Uterus (tissue), 4 donors: ENCODE data around the gene GIT1. TPM values are rescaled to one million over a fixed set of nuclear protein-coding genes. Genes with fewer than 3 reads are reported as not detected.

Source experiments
- DNase-seq, 2 donors: peaks; one replicate each; pipeline ENCODE4 v3.0.0-alpha.2; 2019 to 2020
- H3K27ac ChIP-seq, 2 donors: fragments of 200-600 bp; sonication (generic); 1 replicate in 1 of 2; 2 replicates in 1 of 2; pipeline ENCODE4 v1.5.1; 2016 to 2018
- H3K27me3 ChIP-seq, 2 donors: fragments of 200-600 bp; sonication (generic); one replicate each; pipeline ENCODE4 v1.5.1; 2018 to 2019; ENCODE audit warnings: control low read depth in 1 of 2
- H3K36me3 ChIP-seq, 2 donors: fragments of 200-600 bp; sonication (generic); one replicate each; pipeline ENCODE4 v1.5.1; 2019; ENCODE audit warnings: control low read depth in 1 of 2
- H3K4me1 ChIP-seq, 2 donors: fragments of 200-600 bp; sonication (generic); one replicate each; pipeline ENCODE4 v1.5.1; 2018 to 2019; ENCODE audit warnings: control low read depth in 1 of 2
- H3K4me3 ChIP-seq, 2 donors: fragments of 200-600 bp; sonication (generic); 1 replicate in 1 of 2; 2 replicates in 1 of 2; pipeline ENCODE4 v1.5.1; 2018 to 2019; ENCODE audit warnings: mild to moderate bottlenecking in 1 of 2
- H3K9me3 ChIP-seq, 2 donors: fragments of 200-600 bp; sonication (generic); one replicate each; pipeline ENCODE4 v1.5.1; 2019; ENCODE audit warnings: control low read depth in 1 of 2
- POLR2A ChIP-seq, 2 donors: fragments of 450-650 bp; IDR thresholded peaks; one replicate each; pipeline ENCODE4 v1.6.1; 2016; ENCODE audit warnings: antibody characterized with exemption in 2 of 2, mild to moderate bottlenecking in 1 of 2, moderate library complexity in 1 of 2
- intact Hi-C: fragments of 100-400 bp; cut with DNase I; formaldehyde crosslinking; loops from one replicate; pipeline ENCODE4 v1.15.1; 2023; ENCODE audit warnings: low total_unique reads
- total RNA-seq, 4 donors: library from RNA; depleted of rRNA in 3 of 4; stranded (reverse); fragments of >200 nt in 3 of 4; gene quantifications; one replicate each; pipeline versions ENCODE4 v1.1.0 to v1.2.4, GENCODE V29; 2014 to 2023
- TF ChIP-seq, protein P1 (sequence below), 4 experiments: fragments of 200-600 bp in 2 of 4; fragments of 450-650 bp in 2 of 4; sonication (generic) in 2 of 4; IDR thresholded peaks; one replicate each; pipeline ENCODE4 v1.5.1; 2016 to 2019; ENCODE audit warnings: antibody characterized with exemption in 4 of 4, mild to moderate bottlenecking in 2 of 4, moderate library complexity in 1 of 4
- donor health status: DM: yes; HTN: yes; CAD: no.

Gene GIT1
- total RNA-seq, 4 donors from 2014 or later, result 13.1 to 75.0 (median 22.9) TPM

DNA sequence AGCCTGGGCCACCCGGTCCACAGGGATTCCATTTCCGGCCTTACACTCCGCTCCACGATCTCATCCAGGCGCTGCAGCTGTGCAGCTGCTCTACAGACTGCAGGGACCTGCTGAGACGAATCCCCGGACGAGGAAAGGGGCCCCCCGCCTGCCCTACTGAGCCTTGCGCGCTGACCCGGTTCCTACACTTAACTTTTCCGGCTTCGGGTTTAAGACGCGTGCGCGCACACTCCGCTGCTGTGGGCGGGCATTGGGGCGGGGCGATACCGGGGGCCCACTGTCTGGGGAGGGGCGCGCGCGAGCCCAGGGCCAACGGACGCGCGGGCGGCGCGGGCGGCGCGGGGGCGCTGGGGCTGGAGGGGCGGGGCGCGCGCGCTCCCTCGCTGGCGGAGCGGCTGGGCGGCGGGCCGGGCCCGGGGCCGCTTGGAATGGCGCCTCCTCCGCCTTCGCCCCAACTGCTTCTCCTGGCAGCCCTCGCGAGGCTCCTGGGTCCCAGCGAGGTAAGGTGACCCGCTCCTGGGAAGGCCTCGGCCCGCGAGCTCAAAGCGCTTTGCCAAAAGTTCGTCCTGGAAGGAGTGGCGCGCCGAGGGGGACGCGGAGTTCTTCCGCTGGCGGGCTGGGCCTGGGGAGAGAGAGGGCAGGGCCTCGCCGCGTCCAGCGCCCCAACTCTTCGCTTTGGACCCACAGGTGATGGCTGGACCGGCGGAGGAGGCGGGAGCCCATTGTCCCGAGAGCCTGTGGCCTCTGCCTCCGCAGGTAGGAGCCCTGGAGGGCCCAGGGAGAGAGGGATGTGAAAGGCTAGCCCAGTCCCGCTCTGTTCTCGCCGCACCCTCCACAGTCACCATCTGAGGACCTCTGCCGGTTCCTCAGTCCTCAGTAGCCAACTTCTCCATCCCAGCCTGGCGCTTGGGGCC is 20.9 kb downstream of the GIT1 start, which contains the start of gene TP53I13:
TSS of gene TP53I13 (plus strand) at position 371 of the 914 bp plus-strand sequence. CDS start at position 429, 58 bp downstream.
- TF ChIP-seq, protein P1, sequence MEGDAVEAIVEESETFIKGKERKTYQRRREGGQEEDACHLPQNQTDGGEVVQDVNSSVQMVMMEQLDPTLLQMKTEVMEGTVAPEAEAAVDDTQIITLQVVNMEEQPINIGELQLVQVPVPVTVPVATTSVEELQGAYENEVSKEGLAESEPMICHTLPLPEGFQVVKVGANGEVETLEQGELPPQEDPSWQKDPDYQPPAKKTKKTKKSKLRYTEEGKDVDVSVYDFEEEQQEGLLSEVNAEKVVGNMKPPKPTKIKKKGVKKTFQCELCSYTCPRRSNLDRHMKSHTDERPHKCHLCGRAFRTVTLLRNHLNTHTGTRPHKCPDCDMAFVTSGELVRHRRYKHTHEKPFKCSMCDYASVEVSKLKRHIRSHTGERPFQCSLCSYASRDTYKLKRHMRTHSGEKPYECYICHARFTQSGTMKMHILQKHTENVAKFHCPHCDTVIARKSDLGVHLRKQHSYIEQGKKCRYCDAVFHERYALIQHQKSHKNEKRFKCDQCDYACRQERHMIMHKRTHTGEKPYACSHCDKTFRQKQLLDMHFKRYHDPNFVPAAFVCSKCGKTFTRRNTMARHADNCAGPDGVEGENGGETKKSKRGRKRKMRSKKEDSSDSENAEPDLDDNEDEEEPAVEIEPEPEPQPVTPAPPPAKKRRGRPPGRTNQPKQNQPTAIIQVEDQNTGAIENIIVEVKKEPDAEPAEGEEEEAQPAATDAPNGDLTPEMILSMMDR (IDR thresholded peaks at IDR 0.05), result no peak
- TF ChIP-seq POLR2A (IDR thresholded peaks at IDR 0.05), result peak; percentile 63 to 78
- Histone ChIP-seq H3K27ac (peak within 1 kb of the TSS; percentile 88 to 91), H3K4me1 (peaks cover 4 to 18% of the 10 kb centered on the region in 2 donors), H3K4me3 (peak within 1 kb of the TSS; percentile 71 to 85), H3K27me3 (no peaks in the 10 kb centered on the region), H3K36me3 (no peaks in the 10 kb centered on the region), H3K9me3 (no peaks in the 10 kb centered on the region)
- intact Hi-C loops, result no loop called here
- peak; percentile 87 to 90 for DNase-seq

DNA sequence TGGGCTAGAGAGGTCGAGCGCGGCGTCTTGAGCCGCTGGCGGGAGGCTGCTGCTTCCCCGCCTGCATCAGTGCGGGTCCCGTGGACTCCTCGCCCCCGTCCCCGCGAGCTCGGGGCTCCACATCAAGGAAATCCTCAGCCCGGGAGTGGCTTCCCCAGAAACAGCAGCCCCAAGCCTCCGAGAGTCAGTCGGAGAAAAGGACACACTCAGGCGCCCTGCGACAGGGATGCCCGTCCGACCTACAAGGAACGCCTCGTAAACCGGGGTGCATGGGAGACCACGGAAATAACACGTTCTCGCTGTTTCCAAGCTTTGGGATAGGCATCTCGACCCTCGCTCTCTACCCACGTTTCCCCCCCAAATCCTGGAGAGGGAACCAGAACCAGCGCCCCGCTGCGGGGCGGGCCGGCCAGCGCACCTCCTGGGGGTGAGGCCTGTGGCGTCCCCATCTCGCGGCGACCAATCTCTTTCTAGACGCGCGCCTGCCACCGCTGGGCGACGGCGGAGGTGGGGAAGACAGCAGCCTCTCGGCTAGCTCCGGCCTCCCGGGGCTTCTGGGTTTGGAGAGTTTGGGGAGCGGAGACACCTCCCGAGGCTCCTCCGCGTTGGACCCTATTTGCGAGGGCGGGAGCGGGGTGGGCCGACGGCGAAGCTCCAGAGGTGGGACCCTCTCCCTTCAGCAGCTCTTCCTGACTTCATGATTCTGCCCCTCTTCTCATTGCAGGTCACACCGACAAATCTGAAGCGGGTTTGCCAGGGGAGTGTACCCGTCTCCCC is 21.7 kb downstream of the GIT1 start:
- TF ChIP-seq, protein P1 (IDR thresholded peaks at IDR 0.05), result peak in 2 of 4 experiments; percentile 33 to 57
- TF ChIP-seq POLR2A (IDR thresholded peaks at IDR 0.05), result no peak
- Histone ChIP-seq H3K4me1 (peaks cover 4 to 13% of the 10 kb centered on the region in 2 donors), H3K9me3 (no peaks in the 10 kb centered on the region), H3K27me3 (no peaks in the 10 kb centered on the region), H3K27ac (peak overlapping the region; percentile 88 to 91), H3K4me3 (peak overlapping the region; percentile 71 to 85), H3K36me3 (no peaks in the 10 kb centered on the region)
- peak; percentile 51 to 61 for DNase-seq
- intact Hi-C loops, result no loop called here

DNA sequence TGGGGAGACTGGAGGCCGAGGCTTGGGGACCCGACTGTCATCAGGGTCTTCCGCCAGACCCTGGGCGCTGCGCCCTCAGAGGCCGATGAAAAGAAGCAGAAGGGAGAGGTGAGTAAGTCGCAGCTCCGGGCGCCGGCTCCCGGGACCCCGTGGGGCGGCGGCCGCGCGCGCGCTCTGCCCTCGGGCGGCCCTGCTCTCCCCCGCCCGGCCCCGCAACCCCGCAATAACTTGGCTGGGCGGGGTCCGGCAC is 22.2 kb downstream of the GIT1 start:
- peaks cover 4 to 8% of the 10 kb centered on the region in 2 donors for H3K4me1 ChIP-seq
- H3K27me3 ChIP-seq, result no peaks in the 10 kb centered on the region
- H3K4me3 ChIP-seq, result peak overlapping the region; percentile 71 to 85
- no peaks in the 10 kb centered on the region for H3K9me3 ChIP-seq
- no peaks in the 10 kb centered on the region for H3K36me3 ChIP-seq
- no peak for DNase-seq
- intact Hi-C loops, result no loop called here
- TF ChIP-seq POLR2A (IDR thresholded peaks at IDR 0.05), result no peak
- H3K27ac ChIP-seq, result peak overlapping the region; percentile 88 to 91

DNA sequence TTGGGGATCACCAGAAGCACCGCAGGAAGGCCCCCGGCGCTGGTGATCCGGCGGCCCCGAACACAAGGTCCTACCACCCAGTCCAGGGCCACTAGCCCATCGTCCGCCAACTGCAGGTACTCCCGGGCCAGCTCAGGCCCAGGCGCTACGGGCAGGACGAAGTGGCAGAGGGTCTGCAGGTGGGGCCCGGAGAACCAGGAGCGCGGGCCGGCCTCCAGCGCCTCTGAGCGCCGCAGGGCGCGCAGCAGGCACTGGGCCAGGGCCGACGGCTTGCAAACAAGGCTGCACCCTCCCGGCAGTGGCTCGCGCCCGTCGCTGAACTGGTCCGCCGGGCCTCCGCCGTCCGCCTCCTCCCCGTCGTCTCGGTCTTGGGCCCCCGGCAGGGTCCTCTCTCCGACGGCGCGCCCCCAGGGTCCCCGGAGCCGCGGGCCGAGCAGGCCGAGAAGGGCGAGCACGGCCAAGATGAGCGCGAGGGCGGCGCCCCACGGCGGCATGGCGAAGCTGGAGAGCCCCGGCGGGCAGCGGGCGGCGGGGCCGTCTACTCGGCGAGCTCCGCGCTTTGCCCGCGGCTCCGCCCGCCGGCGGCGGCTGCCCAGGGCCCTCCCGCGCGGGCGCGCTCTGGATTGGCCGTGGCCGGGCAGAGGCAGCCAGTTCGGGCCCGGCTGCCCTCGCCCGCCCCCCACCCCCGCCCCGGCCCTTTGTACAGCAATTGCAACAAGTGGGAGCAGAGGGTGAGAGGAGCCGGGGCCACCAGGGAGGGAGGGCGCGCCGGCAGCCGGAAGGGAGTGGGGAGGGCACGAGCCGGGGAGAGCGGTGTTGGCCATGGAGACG is 22.8 kb downstream of the GIT1 start, which contains the start of gene ABHD15:
TSS of gene ABHD15 (minus strand) at position 565 of the 831 bp plus-strand sequence. CDS start at position 494, 71 bp downstream.
- H3K4me1 ChIP-seq, result peaks cover 0 to 5% of the 10 kb centered on the region in 2 donors
- peak within 1 kb of the TSS; percentile 88 to 91 for H3K27ac ChIP-seq
- intact Hi-C loops, result no loop called here
- H3K36me3 ChIP-seq, result no peaks in the 10 kb centered on the region
- peak in 1 of 2 donors; percentile 27 for TF ChIP-seq POLR2A (IDR thresholded peaks at IDR 0.05)
- TF ChIP-seq, protein P1 (IDR thresholded peaks at IDR 0.05), result peak in 1 of 4 experiments; percentile 2
- H3K27me3 ChIP-seq, result no peaks in the 10 kb centered on the region
- H3K9me3 ChIP-seq, result no peaks in the 10 kb centered on the region
- peak within 1 kb of the TSS; percentile 71 to 85 for H3K4me3 ChIP-seq
- DNase-seq, result peak; percentile 52 to 67
